B cell (primary cell): ENCODE measurements around the gene HCFC2. TPM values are rescaled to one million over a fixed set of nuclear protein-coding genes. Genes with fewer than 3 reads are reported as not detected.

Experiments used
- ATAC-seq: fragments of 200-7000 bp; cut with Tn5 transposase; one replicate; pipeline ENCODE4 v1.10.0; 2021; ENCODE audit warnings: low read depth, mild to moderate bottlenecking, moderate number of reproducible peaks, moderate library complexity
- CTCF ChIA-PET: fragments of 350-600 bp; sonication (Branson Sonifier 250); formaldehyde crosslinking; loops from one replicate; lab custom pipeline; 2021; ENCODE audit warnings: antibody characterized with exemption, inconsistent platforms; lab: Charles Lee
- POLR2A ChIA-PET: fragments of 350-600 bp; sonication (Branson Sonifier 250); formaldehyde crosslinking; loops from one replicate; lab custom pipeline; 2021; ENCODE audit warnings: antibody characterized with exemption; lab: Charles Lee
- DNase-seq: peaks from one replicate; pipeline ENCODE4 v3.0.0; 2013
- H2AFZ ChIP-seq: 2 replicates; pipeline ENCODE4 v1.6.1; 2012; ENCODE audit warnings: mild to moderate bottlenecking, low read depth, low read length; ENCODE audit not compliant: insufficient read depth, poor library complexity, severe bottlenecking
- H3K27ac ChIP-seq, 2 donors: 1 replicate in 1 of 2; 2 replicates in 1 of 2; pipeline ENCODE4 v1.5.1; 2012 to 2013; ENCODE audit warnings: low read length in 2 of 2, mild to moderate bottlenecking in 2 of 2, moderate library complexity in 1 of 2
- H3K27me3 ChIP-seq, 4 experiments: fragments of 200-600 bp in 1 of 4; sonication (generic) in 1 of 4; replicated peaks in 1 of 4; 1 replicate in 2 of 4; 2 replicates in 2 of 4; pipeline versions ENCODE4 v1.6.1 to v1.7.0; 2013 to 2016; ENCODE audit warnings: low read length in 3 of 4, mild to moderate bottlenecking in 2 of 4, mixed read lengths in 1 of 4, moderate library complexity in 1 of 4; ENCODE audit not compliant: insufficient read depth in 4 of 4, control insufficient read depth in 3 of 4; ENCODE audit errors: control extremely low read depth in 1 of 4
- H3K36me3 ChIP-seq, 2 experiments: replicated peaks in 1 of 2; 1 replicate in 1 of 2; 2 replicates in 1 of 2; pipeline versions ENCODE4 v1.6.1 to v1.7.1; 2013; ENCODE audit warnings: low read length in 1 of 2; ENCODE audit not compliant: insufficient read depth in 2 of 2, control insufficient read depth in 1 of 2; ENCODE audit errors: control extremely low read depth in 1 of 2, extremely low read depth in 1 of 2
- H3K4me1 ChIP-seq, 2 donors: fragments of 200-600 bp in 1 of 2; sonication (generic) in 1 of 2; 1 replicate in 1 of 2; 2 replicates in 1 of 2; pipeline versions ENCODE4 v1.5.1 to v1.6.1; 2013 to 2017; ENCODE audit warnings: low read length in 2 of 2; ENCODE audit not compliant: control insufficient read depth in 2 of 2, insufficient read depth in 2 of 2
- H3K4me2 ChIP-seq: replicated peaks from 2 replicates; pipeline ENCODE3; 2012; ENCODE audit warnings: mild to moderate bottlenecking, low read depth, low read length; ENCODE audit not compliant: poor library complexity, severe bottlenecking
- H3K4me3 ChIP-seq, 5 experiments: fragments of 200-600 bp in 1 of 5; sonication (generic) in 1 of 5; 1 replicate in 3 of 5; 2 replicates in 2 of 5; pipeline versions ENCODE4 v1.5.1 to v1.7.0; 2011 to 2016; ENCODE audit warnings: low read length in 4 of 5, mild to moderate bottlenecking in 4 of 5, low read depth in 2 of 5, control low read depth in 1 of 5, moderate library complexity in 1 of 5; ENCODE audit not compliant: insufficient read depth in 1 of 5; ENCODE audit errors: control extremely low read depth in 1 of 5, extremely low read depth in 1 of 5
- H3K79me2 ChIP-seq: fragments of 200-600 bp; sonication (generic); one replicate; pipeline ENCODE4 v1.6.0; 2016; ENCODE audit warnings: low read length; ENCODE audit not compliant: control insufficient read depth, insufficient read depth
- H3K9ac ChIP-seq: fragments of 200-600 bp; sonication (generic); 2 replicates; pipeline ENCODE4 v1.6.1; 2017; ENCODE audit warnings: mild to moderate bottlenecking, low read length, moderate library complexity
- H3K9me3 ChIP-seq, 3 donors: one replicate each; pipeline versions ENCODE4 v1.6.1 to v1.7.1; 2013; ENCODE audit warnings: low read length in 2 of 3; ENCODE audit not compliant: control insufficient read depth in 2 of 3, insufficient read depth in 1 of 3; ENCODE audit errors: control extremely low read depth in 1 of 3
- H4K20me1 ChIP-seq: 2 replicates; pipeline ENCODE4 v1.6.0; 2012; ENCODE audit warnings: mild to moderate bottlenecking, low read length; ENCODE audit not compliant: insufficient read depth, control insufficient read depth, poor library complexity, severe bottlenecking
- H3K27ac Mint-ChIP-seq: one replicate; pipeline ENCODE4 v1.8.0; 2021; ENCODE audit warnings: mixed read lengths
- H3K27me3 Mint-ChIP-seq: one replicate; pipeline ENCODE4 v1.8.0; 2021; ENCODE audit warnings: mixed read lengths
- H3K4me1 Mint-ChIP-seq: one replicate; pipeline ENCODE4 v1.8.0; 2021; ENCODE audit warnings: mixed read lengths
- H3K4me3 Mint-ChIP-seq: one replicate; pipeline ENCODE4 v1.8.0; 2021; ENCODE audit warnings: mixed read lengths
- H3K9me3 Mint-ChIP-seq: one replicate; pipeline ENCODE4 v1.8.0; 2022; ENCODE audit warnings: mixed read lengths; ENCODE audit not compliant: insufficient read depth
- CTCF ChIP-seq: fragments of 200-600 bp; IDR thresholded peaks from one replicate; pipeline ENCODE4 v1.8.0; 2022; ENCODE audit warnings: antibody characterized with exemption, mild to moderate bottlenecking
- EZH2 ChIP-seq: IDR thresholded peaks from 2 replicates; pipeline ENCODE4 v1.6.1; 2012; ENCODE audit warnings: borderline replicate concordance, low read depth, mild to moderate bottlenecking, moderate library complexity, low read length; ENCODE audit not compliant: insufficient read depth, poor library complexity, severe bottlenecking
- WGBS: methylation state at CpG from one replicate; pipeline ENCODE4 v1.1.5; 2013; ENCODE audit warnings: missing lambda C conversion rate; ENCODE audit not compliant: insufficient coverage; 5-methylcytosine and 5-hydroxymethylcytosine counted together
- intact Hi-C: fragments of 100-400 bp; cut with micrococcal nuclease; formaldehyde crosslinking; loops from one replicate; pipeline ENCODE4 v1.10.0; 2022
- polyA plus RNA-seq: library from polyadenylated mRNA; depleted of rRNA; stranded (reverse); fragments of >200 nt; gene quantifications from 2 replicates; pipeline ENCODE4 v1.2.3, GENCODE V29; 2012
- total RNA-seq, 2 donors: library from RNA; stranded (reverse); fragments of 120-200 nt in 1 of 2; gene quantifications; 1 replicate in 1 of 2; 2 replicates in 1 of 2; pipeline versions ENCODE4 v1.2.3 to v1.2.4, GENCODE V29; 2013 to 2022

HCFC2 gene
- total and polyA plus RNA-seq, 2 donors (not counting 1 experiment from before 2014, with no cell fraction given): 8.2 to 10.5 TPM

- H3K79me2 ChIP-seq: no peaks in the 10 kb centered on the region
- Mint-ChIP-seq H3K27me3 (peaks cover 29% of the 10 kb centered on the region), H3K4me3 (no peak overlapping the region), H3K27ac (no peak overlapping the region), H3K9me3 (peaks cover 2% of the 10 kb centered on the region), H3K4me1 (no peaks in the 10 kb centered on the region)
- no peaks in the 10 kb centered on the region for H4K20me1 ChIP-seq
- H3K27me3 ChIP-seq: peaks cover 0 to 6% (median 0%) of the 10 kb centered on the region in 4 experiments
- POLR2A ChIA-PET: no interaction called here
- 100% methylated on average over 1 of the region's 3 CpGs for WGBS
- no peaks in the 10 kb centered on the region for H3K36me3 ChIP-seq
- H3K4me2 ChIP-seq: no peak overlapping the region
- intact Hi-C loops: no loop called here
- CTCF ChIA-PET: no interaction called here
- H3K27ac ChIP-seq: no peak overlapping the region
- H2AFZ ChIP-seq: no peak overlapping the region
- TF ChIP-seq EZH2 (no peak), CTCF (no peak)
- no peak overlapping the region for H3K9ac ChIP-seq
- H3K4me1 ChIP-seq: no peaks in the 10 kb centered on the region
- no peak overlapping the region for H3K4me3 ChIP-seq
- peaks cover 0 to 13% (median 4%) of the 10 kb centered on the region in 3 donors for H3K9me3 ChIP-seq
- ATAC-seq (no peak), DNase-seq (no peak)
These were observed 41.5 kb upstream of the HCFC2 start for GRCh38 chr12:104022786-104023185.

GRCh38 chr12:104023710-104024109 lies 40.6 kb upstream of the HCFC2 start:
- no peaks in the 10 kb centered on the region for H3K36me3 ChIP-seq
- H3K9me3 ChIP-seq: peaks cover 0 to 13% (median 4%) of the 10 kb centered on the region in 3 donors
- CTCF ChIA-PET: no interaction called here

More at GRCh38 chr12:104023710-104024109, 40.6 kb upstream of the HCFC2 start:
- Mint-ChIP-seq H3K4me1 (no peaks in the 10 kb centered on the region), H3K27me3 (peaks cover 29% of the 10 kb centered on the region), H3K27ac (no peak overlapping the region), H3K9me3 (peaks cover 2% of the 10 kb centered on the region), H3K4me3 (no peak overlapping the region)
- ATAC-seq (no peak), DNase-seq (no peak)
- no peaks in the 10 kb centered on the region for H3K4me1 ChIP-seq
- TF ChIP-seq CTCF (no peak), EZH2 (no peak)
- intact Hi-C loops: no loop called here
- POLR2A ChIA-PET: no interaction called here
- no CpG with 5 or more reads among the region's 2 CpGs for WGBS
- no peaks in the 10 kb centered on the region for H3K79me2 ChIP-seq
- no peak overlapping the region for H3K27ac ChIP-seq
- H3K9ac ChIP-seq: no peak overlapping the region
- H3K4me2 ChIP-seq: no peak overlapping the region
- no peaks in the 10 kb centered on the region for H4K20me1 ChIP-seq
- H3K27me3 ChIP-seq: peaks cover 0 to 6% (median 0%) of the 10 kb centered on the region in 4 experiments
- no peak overlapping the region for H3K4me3 ChIP-seq
- no peak overlapping the region for H2AFZ ChIP-seq
